H9 (cell line): ENCODE data around the gene ADAMTS8. TPM values are rescaled to one million over a fixed set of nuclear protein-coding genes. Genes with fewer than 3 reads are reported as not detected.

ENCODE experiments used
- DNase-seq: peaks from one replicate; pipeline ENCODE4 v3.0.0-alpha.2; 2017
- H2AFZ ChIP-seq: one replicate; pipeline ENCODE4 v1.6.1; 2013; ENCODE audit warnings: mild to moderate bottlenecking, low read length, control low read depth, moderate library complexity
- H2AK5ac ChIP-seq: 2 replicates; pipeline ENCODE4 v1.6.1; 2013; ENCODE audit warnings: low read length, control low read depth, mixed read lengths; ENCODE audit not compliant: insufficient read length
- H2BK120ac ChIP-seq: one replicate; pipeline ENCODE4 v1.6.1; 2013; ENCODE audit warnings: low read depth, mild to moderate bottlenecking, low read length, control low read depth, inconsistent platforms; ENCODE audit not compliant: poor library complexity, severe bottlenecking
- H2BK12ac ChIP-seq: 2 replicates; pipeline ENCODE4 v1.6.1; 2013; ENCODE audit warnings: low read length, control low read depth, mixed read lengths, low read depth; ENCODE audit not compliant: insufficient read length
- H2BK15ac ChIP-seq: 2 replicates; pipeline ENCODE4 v1.6.1; 2013; ENCODE audit warnings: low read depth, low read length, control low read depth
- H2BK20ac ChIP-seq: one replicate; pipeline ENCODE4 v1.6.1; 2013; ENCODE audit warnings: low read depth, mild to moderate bottlenecking, low read length, control low read depth, inconsistent platforms; ENCODE audit not compliant: poor library complexity, severe bottlenecking
- H2BK5ac ChIP-seq: 2 replicates; pipeline ENCODE4 v1.6.1; 2013; ENCODE audit warnings: low read length, control low read depth, mixed read lengths; ENCODE audit not compliant: insufficient read length
- H3K14ac ChIP-seq: 2 replicates; pipeline ENCODE4 v1.6.1; 2013; ENCODE audit warnings: low read length, control low read depth; ENCODE audit not compliant: insufficient read depth
- H3K18ac ChIP-seq: 2 replicates; pipeline ENCODE4 v1.6.1; 2013; ENCODE audit warnings: low read depth, mild to moderate bottlenecking, mixed read lengths, low read length, control low read depth; ENCODE audit not compliant: insufficient read length
- H3K23ac ChIP-seq: 2 replicates; pipeline ENCODE4 v1.6.1; 2013; ENCODE audit warnings: low read length, control low read depth, mixed read lengths, low read depth; ENCODE audit not compliant: insufficient read length
- H3K23me2 ChIP-seq: 2 replicates; pipeline ENCODE4 v1.6.1; 2013; ENCODE audit warnings: low read depth, mild to moderate bottlenecking, mixed read lengths, low read length, control low read depth; ENCODE audit not compliant: insufficient read length, poor library complexity, severe bottlenecking
- H3K27ac ChIP-seq: 2 replicates; pipeline ENCODE4 v1.5.1; 2013; ENCODE audit warnings: low read length, control low read depth, mixed read lengths, low read depth; ENCODE audit not compliant: insufficient read length
- H3K27me3 ChIP-seq: 2 replicates; pipeline ENCODE4 v1.6.1; 2013; ENCODE audit warnings: low read length, control low read depth, inconsistent platforms; ENCODE audit not compliant: insufficient read depth
- H3K4ac ChIP-seq: 2 replicates; pipeline ENCODE4 v1.6.1; 2013; ENCODE audit warnings: low read depth, mild to moderate bottlenecking, control low read depth, inconsistent platforms, low read length, moderate library complexity
- H3K4me1 ChIP-seq: 2 replicates; pipeline ENCODE4 v1.6.1; 2013; ENCODE audit warnings: low read length, control low read depth, inconsistent platforms; ENCODE audit not compliant: insufficient read depth
- H3K4me2 ChIP-seq: 2 replicates; pipeline ENCODE4 v1.6.1; 2013; ENCODE audit warnings: low read length, control low read depth, mixed read lengths; ENCODE audit not compliant: insufficient read length, insufficient read depth
- H3K56ac ChIP-seq: 2 replicates; pipeline ENCODE4 v1.6.1; 2013; ENCODE audit warnings: low read depth, mild to moderate bottlenecking, mixed read lengths, low read length, control low read depth; ENCODE audit not compliant: insufficient read length
- H3K79me1 ChIP-seq: 2 replicates; pipeline ENCODE4 v1.6.1; 2013; ENCODE audit warnings: low read depth, mild to moderate bottlenecking, moderate library complexity, low read length, control low read depth, inconsistent platforms; ENCODE audit not compliant: insufficient read depth, poor library complexity, severe bottlenecking
- H3K79me2 ChIP-seq: 2 replicates; pipeline ENCODE4 v1.6.1; 2013; ENCODE audit warnings: low read length, control low read depth, inconsistent platforms; ENCODE audit not compliant: insufficient read depth
- H3K9ac ChIP-seq: 2 replicates; pipeline ENCODE4 v1.6.1; 2013; ENCODE audit warnings: low read length, control low read depth, mixed read lengths; ENCODE audit not compliant: insufficient read length; ENCODE audit errors: extremely low read depth
- H3K9me3 ChIP-seq: one replicate; pipeline ENCODE4 v1.6.1; 2013; ENCODE audit warnings: low read depth, low read length, inconsistent platforms; ENCODE audit not compliant: control insufficient read depth
- H3T11ph ChIP-seq: one replicate; pipeline ENCODE4 v1.6.1; 2013; ENCODE audit warnings: mild to moderate bottlenecking, low read length, control low read depth, inconsistent platforms
- H4K20me1 ChIP-seq: one replicate; pipeline ENCODE4 v1.6.1; 2013; ENCODE audit not compliant: control insufficient read depth, insufficient read length, insufficient read depth
- H4K5ac ChIP-seq: 2 replicates; pipeline ENCODE4 v1.6.1; 2013; ENCODE audit warnings: low read depth, mild to moderate bottlenecking, mixed read lengths, low read length, control low read depth; ENCODE audit not compliant: insufficient read length
- H4K8ac ChIP-seq: replicated peaks from 2 replicates; pipeline ENCODE4 v1.6.1; 2013; ENCODE audit warnings: low read length, control low read depth, mixed read lengths, low read depth; ENCODE audit not compliant: insufficient read length
- H4K91ac ChIP-seq: 2 replicates; pipeline ENCODE4 v1.6.1; 2013; ENCODE audit warnings: low read depth, mild to moderate bottlenecking, moderate library complexity, mixed read lengths, low read length, control low read depth; ENCODE audit not compliant: insufficient read length
- H3K27ac Mint-ChIP-seq, 3 experiments: 2 replicates in 2 of 3; 3 replicates in 1 of 3; pipeline ENCODE4 v1.8.0; 2020 to 2021; ENCODE audit warnings: mixed read lengths in 3 of 3, mild to moderate bottlenecking in 1 of 3, moderate library complexity in 1 of 3
- H3K27me3 Mint-ChIP-seq: 2 replicates; pipeline ENCODE4 v1.8.0; 2021; ENCODE audit warnings: low read depth, mild to moderate bottlenecking, moderate library complexity, mixed read lengths
- H3K36me3 Mint-ChIP-seq, 3 experiments: 2 replicates in 2 of 3; 3 replicates in 1 of 3; pipeline ENCODE4 v1.8.0; 2020 to 2021; ENCODE audit warnings: low read depth in 3 of 3, mixed read lengths in 3 of 3; ENCODE audit not compliant: insufficient read depth in 1 of 3
- H3K4me1 Mint-ChIP-seq, 2 experiments: 2 replicates each; pipeline ENCODE4 v1.8.0; 2020; ENCODE audit warnings: mixed read lengths in 2 of 2
- H3K4me3 Mint-ChIP-seq, 2 experiments: 2 replicates in 1 of 2; 3 replicates in 1 of 2; pipeline ENCODE4 v1.8.0; 2020 to 2021; ENCODE audit warnings: mild to moderate bottlenecking in 2 of 2, mixed read lengths in 2 of 2, moderate library complexity in 1 of 2
- H3K9me3 Mint-ChIP-seq, 2 experiments: 2 replicates in 1 of 2; 3 replicates in 1 of 2; pipeline ENCODE4 v1.8.0; 2020; ENCODE audit warnings: mild to moderate bottlenecking in 2 of 2, mixed read lengths in 2 of 2, moderate library complexity in 1 of 2
- CTCF ChIP-seq: fragments of 200-600 bp; sonication (generic); conservative IDR thresholded peaks from 3 replicates; pipeline ENCODE4 v1.8.0; 2021; ENCODE audit warnings: antibody characterized with exemption, mild to moderate bottlenecking
- WGBS: extraction: QIAGEN DNeasy Blood & Tissue Kit; methylation state at CpG from one replicate; pipeline ENCODE4 v1.1.7; 2013; ENCODE audit warnings: missing lambda C conversion rate, low lambda C conversion rate, mixed read lengths; ENCODE audit not compliant: insufficient read length; ENCODE audit errors: extremely low coverage; 5-methylcytosine and 5-hydroxymethylcytosine counted together
- total RNA-seq: library from RNA; stranded (reverse); gene quantifications from 2 replicates; pipeline ENCODE4 v1.2.1, GENCODE V29; 2021

The ADAMTS8 gene
- total RNA-seq, 1 experiment from 2014 or later: 5.0 TPM

GRCh38 chr11:130381317-130381716, 47.1 kb downstream of the ADAMTS8 start:
- no peak overlapping the region for H2AK5ac ChIP-seq
- H3K23ac ChIP-seq: no peak overlapping the region
- H3K9me3 ChIP-seq: no peaks in the 10 kb centered on the region
- no peak overlapping the region for H2BK12ac ChIP-seq
- peak overlapping the region in 1 of 3 experiments; percentile 93; a peak in 3 of 7 replicates for H3K27ac Mint-ChIP-seq
- no peak overlapping the region for H3K56ac ChIP-seq
- no peaks in the 10 kb centered on the region for H3K23me2 ChIP-seq
- no peak overlapping the region for H3T11ph ChIP-seq
- no peaks in the 10 kb centered on the region; the same call in 1 of the 2 replicates for H3K79me2 ChIP-seq
- H3K27me3 ChIP-seq: no peaks in the 10 kb centered on the region
- no peak overlapping the region for H4K5ac ChIP-seq
- H3K79me1 ChIP-seq: no peaks in the 10 kb centered on the region
- no peak overlapping the region for H2AFZ ChIP-seq
- H3K4me2 ChIP-seq: no peak overlapping the region
- no peak overlapping the region for H3K14ac ChIP-seq
- H4K8ac ChIP-seq: no peak overlapping the region
- H3K4me1 Mint-ChIP-seq: peaks cover 57 to 62% of the 10 kb centered on the region in 2 experiments
- no peaks in the 10 kb centered on the region for H3K27me3 Mint-ChIP-seq
- peaks cover 11% of the 10 kb centered on the region; the same call in 1 of the 2 replicates for H3K4me1 ChIP-seq
- H3K4ac ChIP-seq: no peak overlapping the region
- DNase-seq: no peak
- no peak overlapping the region for H3K9ac ChIP-seq
- peaks cover 0 to 14% (median 11%) of the 10 kb centered on the region in 3 experiments; a peak in 5 of 7 replicates for H3K36me3 Mint-ChIP-seq
- no peak for TF ChIP-seq CTCF
- peaks cover 10 to 13% of the 10 kb centered on the region in 2 experiments for H3K9me3 Mint-ChIP-seq
- H3K27ac ChIP-seq: no peak overlapping the region
- no peak overlapping the region for H2BK5ac ChIP-seq
- no peak overlapping the region for H4K91ac ChIP-seq
- no peak overlapping the region for H3K4me3 Mint-ChIP-seq
- H2BK20ac ChIP-seq: no peak overlapping the region
- H4K20me1 ChIP-seq: no peaks in the 10 kb centered on the region
- no CpG with 5 or more reads among the region's 7 CpGs for WGBS
- no peak overlapping the region for H2BK120ac ChIP-seq
- H2BK15ac ChIP-seq: no peak overlapping the region
- H3K18ac ChIP-seq: no peak overlapping the region
